MM.1S (cell line): ENCODE results near the gene PRODH2.

Experiments
- DNase-seq: peaks from one replicate; pipeline ENCODE4 v3.0.0-alpha.2; 2015
- H2AFZ ChIP-seq: fragments of 300-600 bp; sonication (generic); 2 replicates; pipeline ENCODE4 v1.6.0; 2016; ENCODE audit warnings: antibody characterized with exemption, low read length
- H3F3A ChIP-seq: fragments of 300-600 bp; sonication (generic); 2 replicates; pipeline ENCODE4 v1.6.1; 2016; ENCODE audit warnings: mild to moderate bottlenecking, antibody characterized with exemption, low read length, moderate library complexity, mixed read lengths; ENCODE audit not compliant: insufficient read depth
- H3K27ac ChIP-seq: fragments of 300-600 bp; sonication (generic); 2 replicates; pipeline ENCODE4 v1.5.1; 2016; ENCODE audit warnings: mild to moderate bottlenecking, low read length
- H3K27me3 ChIP-seq: fragments of 300-600 bp; sonication (generic); replicated peaks from 2 replicates; pipeline ENCODE4 v1.6.0; 2016; ENCODE audit warnings: low read length; ENCODE audit not compliant: insufficient read depth
- H3K36me3 ChIP-seq: fragments of 300-600 bp; sonication (generic); replicated peaks from 2 replicates; pipeline ENCODE4 v1.6.1; 2016; ENCODE audit warnings: mild to moderate bottlenecking, low read length, mixed read lengths; ENCODE audit not compliant: insufficient read depth
- H3K4me1 ChIP-seq: fragments of 300-600 bp; sonication (generic); 2 replicates; pipeline ENCODE4 v1.6.1; 2016; ENCODE audit warnings: low read length, mixed read lengths
- H3K4me2 ChIP-seq: fragments of 300-600 bp; sonication (generic); 2 replicates; pipeline ENCODE4 v1.6.0; 2016; ENCODE audit warnings: low read depth, low read length
- H3K4me3 ChIP-seq: fragments of 300-600 bp; sonication (generic); 2 replicates; pipeline ENCODE4 v1.5.1; 2016; ENCODE audit warnings: low read length, mixed read lengths
- H3K79me2 ChIP-seq: fragments of 300-600 bp; sonication (generic); 2 replicates; pipeline ENCODE4 v1.6.1; 2016; ENCODE audit warnings: mixed run types, low read length, mixed read lengths
- H3K9ac ChIP-seq: fragments of 300-600 bp; sonication (generic); 2 replicates; pipeline ENCODE4 v1.6.1; 2016; ENCODE audit warnings: low read length, mixed read lengths
- H3K9me2 ChIP-seq: fragments of 300-600 bp; sonication (generic); replicated peaks from 2 replicates; pipeline ENCODE4 v1.6.1; 2016; ENCODE audit warnings: mild to moderate bottlenecking, low read length, mixed read lengths; ENCODE audit not compliant: insufficient read depth
- H3K9me3 ChIP-seq: fragments of 300-600 bp; sonication (generic); replicated peaks from 2 replicates; pipeline ENCODE4 v1.6.1; 2016; ENCODE audit warnings: mild to moderate bottlenecking, low read length, mixed read lengths; ENCODE audit not compliant: insufficient read depth
- H4K20me1 ChIP-seq: fragments of 300-600 bp; sonication (generic); 2 replicates; pipeline ENCODE4 v1.6.1; 2016; ENCODE audit warnings: mild to moderate bottlenecking, low read length, moderate library complexity, mixed read lengths; ENCODE audit not compliant: insufficient read depth
- CTCF ChIP-seq: fragments of 300-600 bp; sonication (generic); IDR thresholded peaks from 2 replicates; pipeline ENCODE4 v1.5.1; 2016; ENCODE audit warnings: antibody characterized with exemption, low read length, mixed read lengths
- EZH2 ChIP-seq: fragments of 300-600 bp; sonication (generic); optimal IDR thresholded peaks from 2 replicates; pipeline ENCODE3; 2017; ENCODE audit warnings: low read depth, mild to moderate bottlenecking, antibody characterized with exemption, low read length, mixed read lengths
- EZH2phosphoT487 ChIP-seq: fragments of 300-600 bp; sonication (generic); IDR thresholded peaks from 2 replicates; pipeline ENCODE4 v1.6.1; 2018; ENCODE audit warnings: antibody characterized with exemption, low read length

PRODH2 gene

GRCh38 chr19:35752746-35753350, 59.8 kb downstream of the PRODH2 start:
- Histone ChIP-seq H3K4me2 (no peak overlapping the region), H3K36me3 (no peaks in the 10 kb centered on the region), H2AFZ (no peak overlapping the region), H3K9me3 (no peaks in the 10 kb centered on the region), H3K27me3 (no peaks in the 10 kb centered on the region), H4K20me1 (no peaks in the 10 kb centered on the region), H3K4me3 (no peak overlapping the region), H3K4me1 (peaks cover 8% of the 10 kb centered on the region; the same call in 1 of the 2 replicates), H3K27ac (no peak overlapping the region), H3K79me2 (peaks cover 11% of the 10 kb centered on the region), H3F3A (peaks cover 4% of the 10 kb centered on the region; the same call in 1 of the 2 replicates), H3K9me2 (no peaks in the 10 kb centered on the region), H3K9ac (no peak overlapping the region)
- DNase-seq: no peak
- TF ChIP-seq EZH2: no peak
- TF ChIP-seq EZH2phosphoT487: no peak
- TF ChIP-seq CTCF: no peak

- Histone ChIP-seq H3K4me2 (no peak overlapping the region), H2AFZ (no peak overlapping the region), H3K79me2 (peaks cover 16% of the 10 kb centered on the region), H3K27ac (no peak overlapping the region), H4K20me1 (no peaks in the 10 kb centered on the region), H3K27me3 (no peaks in the 10 kb centered on the region), H3K9me3 (no peaks in the 10 kb centered on the region), H3K9ac (no peak overlapping the region), H3K36me3 (no peaks in the 10 kb centered on the region), H3K4me1 (peaks cover 6% of the 10 kb centered on the region; the same call in 1 of the 2 replicates), H3K9me2 (no peaks in the 10 kb centered on the region), H3F3A (peaks cover 2% of the 10 kb centered on the region; the same call in 1 of the 2 replicates), H3K4me3 (no peak overlapping the region)
- no peak for DNase-seq
- no peak for TF ChIP-seq EZH2phosphoT487
- TF ChIP-seq CTCF: no peak
- TF ChIP-seq EZH2: no peak
These were observed 60.6 kb downstream of the PRODH2 start for GRCh38 chr19:35751839-35752745.

GRCh38 chr19:35750167-35750566, 62.5 kb downstream of the PRODH2 start:
- H3K4me1 ChIP-seq: peaks cover 8% of the 10 kb centered on the region
- no peaks in the 10 kb centered on the region for H3K27me3 ChIP-seq
- no peak overlapping the region for H2AFZ ChIP-seq
- H3K9me3 ChIP-seq: no peaks in the 10 kb centered on the region
- peaks cover 29% of the 10 kb centered on the region for H3K79me2 ChIP-seq
- H3F3A ChIP-seq: no peaks in the 10 kb centered on the region
- no peak overlapping the region for H3K9ac ChIP-seq
- H3K27ac ChIP-seq: no peak overlapping the region
- H3K4me2 ChIP-seq: no peak overlapping the region
- TF ChIP-seq CTCF: no peak
- TF ChIP-seq EZH2: no peak
- TF ChIP-seq EZH2phosphoT487: no peak
- DNase-seq: no peak
- H3K4me3 ChIP-seq: no peak overlapping the region
- no peaks in the 10 kb centered on the region for H3K36me3 ChIP-seq
- no peaks in the 10 kb centered on the region for H3K9me2 ChIP-seq
- no peaks in the 10 kb centered on the region for H4K20me1 ChIP-seq
